Measurements from ENCODE around the gene CADPS. TPM values are rescaled to one million over a fixed set of nuclear protein-coding genes. Genes with fewer than 3 reads are reported as not detected.

The CADPS gene
- total RNA-seq, 1 donor from 2014 or later = 149 TPM

DNA sequence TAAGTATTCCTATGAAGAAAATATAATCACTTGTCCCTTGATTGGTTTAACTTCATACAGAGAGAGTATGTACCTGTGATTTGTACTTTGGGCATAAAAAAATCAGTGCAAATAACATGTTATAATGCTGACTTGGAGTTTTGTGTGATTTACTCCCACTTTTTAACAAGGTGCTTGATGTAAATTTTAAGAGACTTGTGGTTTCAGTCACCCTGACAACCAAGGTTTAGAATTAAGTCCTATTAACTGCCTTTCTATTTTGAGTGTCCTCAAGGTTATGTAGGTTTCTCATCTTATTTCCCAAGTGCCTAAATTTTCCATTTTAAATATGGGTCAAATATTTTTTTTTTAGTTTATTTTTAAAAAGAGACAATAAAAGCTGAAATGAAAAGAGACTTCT lies 244.6 kb downstream of the CADPS start:
- no peak overlapping the region for H3K4me3 Mint-ChIP-seq (ENCODE audit: low read depth)
- H3K9me3 Mint-ChIP-seq (ENCODE audit: low read depth) = no peaks in the 10 kb centered on the region
- peaks cover 3% of the 10 kb centered on the region for H3K36me3 Mint-ChIP-seq (ENCODE audit: insufficient read depth)
- DNase-seq (ENCODE audit: low spot score, unreplicated experiment) = no peak
- TF ChIP-seq, protein P1, sequence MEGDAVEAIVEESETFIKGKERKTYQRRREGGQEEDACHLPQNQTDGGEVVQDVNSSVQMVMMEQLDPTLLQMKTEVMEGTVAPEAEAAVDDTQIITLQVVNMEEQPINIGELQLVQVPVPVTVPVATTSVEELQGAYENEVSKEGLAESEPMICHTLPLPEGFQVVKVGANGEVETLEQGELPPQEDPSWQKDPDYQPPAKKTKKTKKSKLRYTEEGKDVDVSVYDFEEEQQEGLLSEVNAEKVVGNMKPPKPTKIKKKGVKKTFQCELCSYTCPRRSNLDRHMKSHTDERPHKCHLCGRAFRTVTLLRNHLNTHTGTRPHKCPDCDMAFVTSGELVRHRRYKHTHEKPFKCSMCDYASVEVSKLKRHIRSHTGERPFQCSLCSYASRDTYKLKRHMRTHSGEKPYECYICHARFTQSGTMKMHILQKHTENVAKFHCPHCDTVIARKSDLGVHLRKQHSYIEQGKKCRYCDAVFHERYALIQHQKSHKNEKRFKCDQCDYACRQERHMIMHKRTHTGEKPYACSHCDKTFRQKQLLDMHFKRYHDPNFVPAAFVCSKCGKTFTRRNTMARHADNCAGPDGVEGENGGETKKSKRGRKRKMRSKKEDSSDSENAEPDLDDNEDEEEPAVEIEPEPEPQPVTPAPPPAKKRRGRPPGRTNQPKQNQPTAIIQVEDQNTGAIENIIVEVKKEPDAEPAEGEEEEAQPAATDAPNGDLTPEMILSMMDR (IDR thresholded peaks at IDR 0.05; ENCODE audit: unreplicated experiment) = no peak
- no peaks in the 10 kb centered on the region for H3K27me3 Mint-ChIP-seq
- H3K4me1 Mint-ChIP-seq (ENCODE audit: low read depth) = no peaks in the 10 kb centered on the region
- no peak overlapping the region for H3K27ac Mint-ChIP-seq

DNA sequence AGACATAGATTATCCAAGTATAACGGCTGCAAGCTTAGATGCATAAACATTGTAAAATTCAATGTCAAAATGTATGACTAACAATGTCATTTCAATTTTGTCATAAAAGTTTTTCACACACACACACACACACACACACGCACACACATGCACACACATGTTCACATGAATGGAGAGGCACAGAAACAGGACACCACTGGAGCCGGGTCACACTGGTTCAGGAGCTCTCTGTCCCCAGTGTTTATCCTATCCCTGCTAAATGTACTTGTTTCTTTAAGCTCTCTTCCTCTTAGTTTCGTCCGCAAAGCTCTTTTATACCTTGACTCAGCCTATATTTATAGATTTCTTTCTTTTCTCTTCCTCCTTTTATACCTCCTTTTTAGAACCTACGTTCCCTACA lies 249.9 kb downstream of the CADPS start:
- TF ChIP-seq, protein P1 (IDR thresholded peaks at IDR 0.05; ENCODE audit: unreplicated experiment) = no peak
- no peak for DNase-seq (ENCODE audit: low spot score, unreplicated experiment)
- H3K4me3 Mint-ChIP-seq (ENCODE audit: low read depth) = no peak overlapping the region
- H3K9me3 Mint-ChIP-seq (ENCODE audit: low read depth) = no peaks in the 10 kb centered on the region
- H3K4me1 Mint-ChIP-seq (ENCODE audit: low read depth) = peaks cover 8% of the 10 kb centered on the region
- no peaks in the 10 kb centered on the region for H3K27me3 Mint-ChIP-seq
- H3K27ac Mint-ChIP-seq = no peak overlapping the region
- peaks cover 6% of the 10 kb centered on the region for H3K36me3 Mint-ChIP-seq (ENCODE audit: insufficient read depth)

DNA sequence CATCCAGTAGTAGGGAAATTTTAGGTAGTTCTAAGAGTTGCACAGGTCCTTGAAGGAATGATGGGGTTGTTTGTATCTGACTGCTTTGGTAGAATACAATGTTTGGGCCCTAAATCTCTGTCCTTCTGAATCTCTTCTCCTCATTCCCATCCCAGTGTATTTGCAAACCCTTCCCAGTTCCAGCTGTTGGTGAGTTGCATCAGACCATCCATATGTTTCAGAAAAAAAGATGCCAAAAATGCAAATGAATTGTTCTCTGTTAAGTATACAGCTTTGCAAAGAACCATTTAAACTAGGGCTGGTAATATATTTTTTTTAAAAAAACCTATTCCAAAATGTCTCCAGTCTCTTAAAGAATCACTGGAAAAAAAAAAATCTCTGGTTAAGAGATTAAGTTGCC lies 251.0 kb downstream of the CADPS start:
- TF ChIP-seq, protein P1 (IDR thresholded peaks at IDR 0.05; ENCODE audit: unreplicated experiment) = no peak
- Mint-ChIP-seq H3K27me3 (no peaks in the 10 kb centered on the region), H3K27ac (no peak overlapping the region), H3K4me1 (ENCODE audit: low read depth) (peaks cover 15% of the 10 kb centered on the region), H3K4me3 (ENCODE audit: low read depth) (no peak overlapping the region), H3K9me3 (ENCODE audit: low read depth) (no peaks in the 10 kb centered on the region), H3K36me3 (ENCODE audit: insufficient read depth) (peaks cover 3% of the 10 kb centered on the region)
- DNase-seq (ENCODE audit: low spot score, unreplicated experiment) = no peak

DNA sequence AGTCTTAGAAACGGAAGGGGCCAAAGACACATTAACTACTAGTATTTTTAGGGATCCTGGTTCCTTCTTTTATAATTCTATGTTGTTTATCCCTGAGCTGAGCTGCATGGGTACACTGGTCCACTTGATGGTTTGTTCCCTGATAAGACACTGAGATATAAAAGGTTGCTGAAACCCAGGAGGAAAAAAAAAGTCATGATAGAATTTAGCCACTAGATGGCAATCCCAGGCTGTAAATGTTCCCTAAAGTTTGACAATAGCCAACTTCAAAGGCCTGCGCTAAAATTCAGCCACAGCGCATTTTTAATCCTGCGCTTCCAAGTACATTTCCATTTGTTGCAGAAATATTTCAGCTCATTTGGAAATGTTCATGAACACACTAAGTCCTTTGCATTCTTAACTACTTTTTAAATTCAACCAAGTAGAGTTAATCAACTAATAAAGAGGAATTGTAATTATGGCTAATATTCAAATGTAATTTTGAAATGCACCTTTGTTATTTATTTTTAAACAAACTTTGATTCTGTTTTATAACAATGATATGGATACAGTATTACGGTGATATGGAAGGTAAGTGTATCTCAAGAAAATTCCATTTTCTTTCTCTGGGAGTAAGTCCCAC lies 252.6 kb downstream of the CADPS start:
- H3K9me3 Mint-ChIP-seq (ENCODE audit: low read depth) = no peaks in the 10 kb centered on the region
- H3K4me3 Mint-ChIP-seq (ENCODE audit: low read depth) = no peak overlapping the region
- no peak overlapping the region for H3K27ac Mint-ChIP-seq
- H3K27me3 Mint-ChIP-seq = no peaks in the 10 kb centered on the region
- TF ChIP-seq, protein P1 (IDR thresholded peaks at IDR 0.05; ENCODE audit: unreplicated experiment) = peak; percentile 75
- peaks cover 15% of the 10 kb centered on the region for H3K4me1 Mint-ChIP-seq (ENCODE audit: low read depth)
- H3K36me3 Mint-ChIP-seq (ENCODE audit: insufficient read depth) = peaks cover 3% of the 10 kb centered on the region
- no peak for DNase-seq (ENCODE audit: low spot score, unreplicated experiment)

DNA sequence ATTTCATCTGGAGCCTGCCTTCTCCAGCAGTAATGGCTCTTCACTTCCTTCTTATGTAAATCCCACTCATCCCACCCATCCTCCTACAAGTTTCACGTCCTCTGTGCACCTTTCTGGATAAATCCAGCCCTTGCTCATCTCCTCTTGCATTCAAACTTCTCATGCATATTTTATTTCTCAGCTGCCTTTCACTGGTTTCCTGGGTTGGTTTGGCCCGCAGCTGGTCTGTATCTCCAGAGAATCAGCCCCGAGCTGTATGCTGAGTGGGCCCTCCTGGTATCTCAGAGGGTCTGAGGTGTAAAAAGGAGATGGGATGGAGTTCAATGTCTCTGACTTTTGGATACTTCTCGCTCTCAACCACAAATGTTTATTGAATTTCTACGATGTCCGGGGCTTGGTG lies 253.3 kb downstream of the CADPS start:
- TF ChIP-seq, protein P1 (IDR thresholded peaks at IDR 0.05; ENCODE audit: unreplicated experiment) = no peak
- Mint-ChIP-seq H3K36me3 (ENCODE audit: insufficient read depth) (peaks cover 3% of the 10 kb centered on the region), H3K27ac (no peak overlapping the region), H3K9me3 (ENCODE audit: low read depth) (no peaks in the 10 kb centered on the region), H3K4me1 (ENCODE audit: low read depth) (peaks cover 15% of the 10 kb centered on the region), H3K27me3 (no peaks in the 10 kb centered on the region), H3K4me3 (ENCODE audit: low read depth) (no peak overlapping the region)
- no peak for DNase-seq (ENCODE audit: low spot score, unreplicated experiment)

Data from progenitor cell of endocrine pancreas (in vitro differentiated cells).